H9 (cell line): ENCODE data around the gene XAGE1A. TPM values are rescaled to one million over a fixed set of nuclear protein-coding genes. Genes with fewer than 3 reads are reported as not detected.
"Not testable (repeated sequence)": the region's sequence is repeated elsewhere in the genome, so short reads cannot be mapped to it uniquely, and the experiment has no call there.

Source experiments
- DNase-seq: peaks from one replicate; pipeline ENCODE4 v3.0.0-alpha.2; 2017
- H2AFZ ChIP-seq: one replicate; pipeline ENCODE4 v1.6.1; 2013; ENCODE audit warnings: mild to moderate bottlenecking, low read length, control low read depth, moderate library complexity
- H2AK5ac ChIP-seq: 2 replicates; pipeline ENCODE4 v1.6.1; 2013; ENCODE audit warnings: low read length, control low read depth, mixed read lengths; ENCODE audit not compliant: insufficient read length
- H2BK120ac ChIP-seq: one replicate; pipeline ENCODE4 v1.6.1; 2013; ENCODE audit warnings: low read depth, mild to moderate bottlenecking, low read length, control low read depth, inconsistent platforms; ENCODE audit not compliant: poor library complexity, severe bottlenecking
- H2BK12ac ChIP-seq: 2 replicates; pipeline ENCODE4 v1.6.1; 2013; ENCODE audit warnings: low read length, control low read depth, mixed read lengths, low read depth; ENCODE audit not compliant: insufficient read length
- H2BK15ac ChIP-seq: 2 replicates; pipeline ENCODE4 v1.6.1; 2013; ENCODE audit warnings: low read depth, low read length, control low read depth
- H2BK20ac ChIP-seq: one replicate; pipeline ENCODE4 v1.6.1; 2013; ENCODE audit warnings: low read depth, mild to moderate bottlenecking, low read length, control low read depth, inconsistent platforms; ENCODE audit not compliant: poor library complexity, severe bottlenecking
- H2BK5ac ChIP-seq: 2 replicates; pipeline ENCODE4 v1.6.1; 2013; ENCODE audit warnings: low read length, control low read depth, mixed read lengths; ENCODE audit not compliant: insufficient read length
- H3K14ac ChIP-seq: 2 replicates; pipeline ENCODE4 v1.6.1; 2013; ENCODE audit warnings: low read length, control low read depth; ENCODE audit not compliant: insufficient read depth
- H3K18ac ChIP-seq: 2 replicates; pipeline ENCODE4 v1.6.1; 2013; ENCODE audit warnings: low read depth, mild to moderate bottlenecking, mixed read lengths, low read length, control low read depth; ENCODE audit not compliant: insufficient read length
- H3K23ac ChIP-seq: 2 replicates; pipeline ENCODE4 v1.6.1; 2013; ENCODE audit warnings: low read length, control low read depth, mixed read lengths, low read depth; ENCODE audit not compliant: insufficient read length
- H3K23me2 ChIP-seq: 2 replicates; pipeline ENCODE4 v1.6.1; 2013; ENCODE audit warnings: low read depth, mild to moderate bottlenecking, mixed read lengths, low read length, control low read depth; ENCODE audit not compliant: insufficient read length, poor library complexity, severe bottlenecking
- H3K27ac ChIP-seq: 2 replicates; pipeline ENCODE4 v1.5.1; 2013; ENCODE audit warnings: low read length, control low read depth, mixed read lengths, low read depth; ENCODE audit not compliant: insufficient read length
- H3K27me3 ChIP-seq: 2 replicates; pipeline ENCODE4 v1.6.1; 2013; ENCODE audit warnings: low read length, control low read depth, inconsistent platforms; ENCODE audit not compliant: insufficient read depth
- H3K4ac ChIP-seq: 2 replicates; pipeline ENCODE4 v1.6.1; 2013; ENCODE audit warnings: low read depth, mild to moderate bottlenecking, control low read depth, inconsistent platforms, low read length, moderate library complexity
- H3K4me1 ChIP-seq: 2 replicates; pipeline ENCODE4 v1.6.1; 2013; ENCODE audit warnings: low read length, control low read depth, inconsistent platforms; ENCODE audit not compliant: insufficient read depth
- H3K4me2 ChIP-seq: 2 replicates; pipeline ENCODE4 v1.6.1; 2013; ENCODE audit warnings: low read length, control low read depth, mixed read lengths; ENCODE audit not compliant: insufficient read length, insufficient read depth
- H3K56ac ChIP-seq: 2 replicates; pipeline ENCODE4 v1.6.1; 2013; ENCODE audit warnings: low read depth, mild to moderate bottlenecking, mixed read lengths, low read length, control low read depth; ENCODE audit not compliant: insufficient read length
- H3K79me1 ChIP-seq: 2 replicates; pipeline ENCODE4 v1.6.1; 2013; ENCODE audit warnings: low read depth, mild to moderate bottlenecking, moderate library complexity, low read length, control low read depth, inconsistent platforms; ENCODE audit not compliant: insufficient read depth, poor library complexity, severe bottlenecking
- H3K79me2 ChIP-seq: 2 replicates; pipeline ENCODE4 v1.6.1; 2013; ENCODE audit warnings: low read length, control low read depth, inconsistent platforms; ENCODE audit not compliant: insufficient read depth
- H3K9ac ChIP-seq: 2 replicates; pipeline ENCODE4 v1.6.1; 2013; ENCODE audit warnings: low read length, control low read depth, mixed read lengths; ENCODE audit not compliant: insufficient read length; ENCODE audit errors: extremely low read depth
- H3K9me3 ChIP-seq: one replicate; pipeline ENCODE4 v1.6.1; 2013; ENCODE audit warnings: low read depth, low read length, inconsistent platforms; ENCODE audit not compliant: control insufficient read depth
- H3T11ph ChIP-seq: one replicate; pipeline ENCODE4 v1.6.1; 2013; ENCODE audit warnings: mild to moderate bottlenecking, low read length, control low read depth, inconsistent platforms
- H4K20me1 ChIP-seq: one replicate; pipeline ENCODE4 v1.6.1; 2013; ENCODE audit not compliant: control insufficient read depth, insufficient read length, insufficient read depth
- H4K5ac ChIP-seq: 2 replicates; pipeline ENCODE4 v1.6.1; 2013; ENCODE audit warnings: low read depth, mild to moderate bottlenecking, mixed read lengths, low read length, control low read depth; ENCODE audit not compliant: insufficient read length
- H4K8ac ChIP-seq: replicated peaks from 2 replicates; pipeline ENCODE4 v1.6.1; 2013; ENCODE audit warnings: low read length, control low read depth, mixed read lengths, low read depth; ENCODE audit not compliant: insufficient read length
- H4K91ac ChIP-seq: 2 replicates; pipeline ENCODE4 v1.6.1; 2013; ENCODE audit warnings: low read depth, mild to moderate bottlenecking, moderate library complexity, mixed read lengths, low read length, control low read depth; ENCODE audit not compliant: insufficient read length
- H3K27ac Mint-ChIP-seq, 3 experiments: 2 replicates in 2 of 3; 3 replicates in 1 of 3; pipeline ENCODE4 v1.8.0; 2020 to 2021; ENCODE audit warnings: mixed read lengths in 3 of 3, mild to moderate bottlenecking in 1 of 3, moderate library complexity in 1 of 3
- H3K27me3 Mint-ChIP-seq: 2 replicates; pipeline ENCODE4 v1.8.0; 2021; ENCODE audit warnings: low read depth, mild to moderate bottlenecking, moderate library complexity, mixed read lengths
- H3K36me3 Mint-ChIP-seq, 3 experiments: 2 replicates in 2 of 3; 3 replicates in 1 of 3; pipeline ENCODE4 v1.8.0; 2020 to 2021; ENCODE audit warnings: low read depth in 3 of 3, mixed read lengths in 3 of 3; ENCODE audit not compliant: insufficient read depth in 1 of 3
- H3K4me1 Mint-ChIP-seq, 2 experiments: 2 replicates each; pipeline ENCODE4 v1.8.0; 2020; ENCODE audit warnings: mixed read lengths in 2 of 2
- H3K4me3 Mint-ChIP-seq, 2 experiments: 2 replicates in 1 of 2; 3 replicates in 1 of 2; pipeline ENCODE4 v1.8.0; 2020 to 2021; ENCODE audit warnings: mild to moderate bottlenecking in 2 of 2, mixed read lengths in 2 of 2, moderate library complexity in 1 of 2
- H3K9me3 Mint-ChIP-seq, 2 experiments: 2 replicates in 1 of 2; 3 replicates in 1 of 2; pipeline ENCODE4 v1.8.0; 2020; ENCODE audit warnings: mild to moderate bottlenecking in 2 of 2, mixed read lengths in 2 of 2, moderate library complexity in 1 of 2
- WGBS: extraction: QIAGEN DNeasy Blood & Tissue Kit; methylation state at CpG from one replicate; pipeline ENCODE4 v1.1.7; 2013; ENCODE audit warnings: missing lambda C conversion rate, low lambda C conversion rate, mixed read lengths; ENCODE audit not compliant: insufficient read length; ENCODE audit errors: extremely low coverage; 5-methylcytosine and 5-hydroxymethylcytosine counted together
- total RNA-seq: library from RNA; stranded (reverse); gene quantifications from 2 replicates; pipeline ENCODE4 v1.2.1, GENCODE V29; 2021

Gene XAGE1A
- total RNA-seq, 1 experiment from 2014 or later = not detected

- not testable (repeated sequence) for H3K56ac ChIP-seq, H2BK120ac ChIP-seq, H3K79me2 ChIP-seq, H3K9ac ChIP-seq, H3K14ac ChIP-seq, H3K27me3 ChIP-seq, H3K23ac ChIP-seq, H3K27me3 Mint-ChIP-seq, H2BK20ac ChIP-seq, H3K4ac ChIP-seq, H3K18ac ChIP-seq, H3K4me1 ChIP-seq, H2BK5ac ChIP-seq, H2BK15ac ChIP-seq, H4K5ac ChIP-seq, H3K79me1 ChIP-seq, H3K27ac ChIP-seq, DNase-seq, H3K9me3 ChIP-seq, H2AFZ ChIP-seq, H3K4me3 Mint-ChIP-seq, H3K27ac Mint-ChIP-seq, H3K23me2 ChIP-seq, H3K4me2 ChIP-seq, H3K4me1 Mint-ChIP-seq, H3K36me3 Mint-ChIP-seq, H4K20me1 ChIP-seq, H2BK12ac ChIP-seq, H3T11ph ChIP-seq, H4K91ac ChIP-seq, H4K8ac ChIP-seq, H2AK5ac ChIP-seq
- H3K9me3 Mint-ChIP-seq = peaks cover 37 to 42% of the 10 kb centered on the region in 2 experiments
- no CpG with 5 or more reads among the region's 1 CpG for WGBS
These were observed 24.3 kb upstream of the XAGE1A start for GRCh38 chrX:52471301-52471700.

DNA sequence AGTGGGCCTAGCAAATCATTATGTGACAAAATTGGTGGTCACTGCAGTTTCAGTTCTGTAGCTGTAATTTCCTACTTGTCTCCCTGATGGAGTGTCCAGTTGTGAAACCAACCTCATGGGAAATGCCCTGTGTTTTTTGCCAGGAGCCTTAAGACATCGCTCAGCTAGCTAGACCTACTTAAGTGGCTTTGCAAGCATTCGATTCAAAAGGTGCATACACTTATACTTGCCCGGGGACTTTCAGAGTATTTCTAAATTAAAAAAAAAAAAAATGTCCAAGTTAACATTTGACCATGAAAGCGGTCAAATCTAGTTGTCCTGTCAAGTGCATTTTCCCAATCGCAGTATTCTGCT, 788 bp downstream of the XAGE1A start:
- H3K79me2 ChIP-seq, H2BK15ac ChIP-seq, H3K27me3 Mint-ChIP-seq, DNase-seq, H2AK5ac ChIP-seq, H2BK5ac ChIP-seq, H4K91ac ChIP-seq, H3K36me3 Mint-ChIP-seq, H2BK120ac ChIP-seq, H3K4me3 Mint-ChIP-seq, H3K18ac ChIP-seq, H3T11ph ChIP-seq, H2AFZ ChIP-seq, H3K9me3 Mint-ChIP-seq, H4K8ac ChIP-seq, H3K27ac ChIP-seq, H3K4ac ChIP-seq, H3K4me1 Mint-ChIP-seq, H3K23ac ChIP-seq, H4K20me1 ChIP-seq, H3K79me1 ChIP-seq, H3K27ac Mint-ChIP-seq, H2BK12ac ChIP-seq, H3K4me2 ChIP-seq, H4K5ac ChIP-seq, H3K27me3 ChIP-seq, H3K23me2 ChIP-seq, H3K9me3 ChIP-seq, H3K56ac ChIP-seq, H3K14ac ChIP-seq, H3K4me1 ChIP-seq, H2BK20ac ChIP-seq, H3K9ac ChIP-seq: not testable (repeated sequence)
- WGBS = no CpG with 5 or more reads among the region's 5 CpGs
